Activated CD8-positive, alpha-beta memory T cell treated with anti-CD3 and anti-CD28 coated beads, Interleukin-2, amount 50 U/mL, for 4 hours (primary cell): ENCODE measurements around the gene MINAR2.

Source experiments
- DNase-seq: peaks from one replicate; pipeline ENCODE4 v3.0.0-alpha.2; 2020

MINAR2 gene, protein sequence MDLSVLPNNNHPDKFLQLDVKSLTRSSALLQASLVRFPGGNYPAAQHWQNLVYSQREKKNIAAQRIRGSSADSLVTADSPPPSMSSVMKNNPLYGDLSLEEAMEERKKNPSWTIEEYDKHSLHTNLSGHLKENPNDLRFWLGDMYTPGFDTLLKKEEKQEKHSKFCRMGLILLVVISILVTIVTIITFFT

GRCh38 chr5:129747572-129748407 is at the start of gene MINAR2:
MINAR2 (plus strand) TSS chr5:129748094; CDS start chr5:129748191, 97 bp downstream.
- DNase-seq = no peak

GRCh38 chr5:129698661-129699060 is 49.2 kb upstream of the MINAR2 start:
- DNase-seq = no peak

DNA sequence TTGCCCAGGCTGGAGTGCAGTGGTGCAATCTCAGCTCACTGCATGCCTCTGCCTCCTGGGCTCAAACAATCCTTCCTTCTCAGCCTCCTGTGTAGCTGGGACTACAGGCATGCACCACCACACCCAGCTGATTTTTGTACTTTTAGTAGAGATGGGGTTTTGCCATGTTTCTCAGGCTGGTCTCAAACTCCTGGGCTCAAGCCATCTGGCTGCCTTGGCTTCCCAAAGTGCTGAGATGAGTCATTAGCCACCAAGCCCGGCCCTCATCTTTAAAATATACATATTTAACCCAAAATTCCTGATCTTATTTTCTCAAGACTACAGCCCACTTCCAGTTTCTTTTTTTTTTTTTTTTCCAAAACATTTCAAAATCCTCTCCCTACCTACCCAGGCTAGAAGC is 31.7 kb upstream of the MINAR2 start:
- no peak for DNase-seq

GRCh38 chr5:129716651-129717050 is 31.2 kb upstream of the MINAR2 start:
- DNase-seq = no peak

- no peak for DNase-seq
Measured at GRCh38 chr5:129717751-129718310, 30.1 kb upstream of the MINAR2 start.

- DNase-seq = no peak
Measured at GRCh38 chr5:129718471-129719090, 29.3 kb upstream of the MINAR2 start.

DNA sequence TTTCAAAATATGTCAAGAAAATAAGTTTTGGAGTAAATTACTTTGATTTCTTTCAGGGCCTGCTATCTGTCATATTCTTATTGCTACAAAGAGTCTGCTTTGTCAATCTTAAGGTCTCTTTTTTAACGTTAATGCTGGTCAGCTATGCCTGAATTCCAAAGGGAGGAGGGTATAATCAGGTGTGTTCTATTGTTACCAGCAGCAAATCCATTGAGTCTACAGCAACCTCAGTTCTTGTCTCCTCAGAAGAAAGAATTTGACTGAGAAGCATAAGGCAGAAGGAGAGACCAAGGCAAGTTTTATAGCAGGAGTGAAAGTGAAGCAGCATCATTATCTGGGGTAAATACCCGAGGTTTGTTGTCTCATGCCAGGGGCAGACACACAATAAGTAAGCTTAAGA is 23.7 kb upstream of the MINAR2 start:
- DNase-seq = no peak

DNA sequence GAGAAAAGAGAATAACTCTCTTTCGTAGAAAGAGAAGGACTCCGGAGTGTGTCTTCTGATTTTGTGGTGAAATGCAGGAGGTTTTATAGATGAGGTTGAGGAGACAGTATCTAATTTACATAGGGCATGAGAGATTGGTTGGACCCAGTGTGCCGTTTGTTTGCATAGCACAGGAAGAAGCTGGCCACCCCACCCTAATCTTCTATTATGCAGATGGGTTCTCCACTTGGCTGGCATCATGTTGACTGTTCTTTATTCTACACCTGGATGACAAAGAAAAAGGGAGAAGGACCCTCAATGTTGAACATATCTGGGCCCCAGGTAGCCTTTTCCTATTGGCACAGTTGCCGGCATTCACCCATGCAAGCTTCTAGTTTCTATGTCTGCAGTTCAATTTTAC is 23.2 kb upstream of the MINAR2 start:
- no peak for DNase-seq

DNA sequence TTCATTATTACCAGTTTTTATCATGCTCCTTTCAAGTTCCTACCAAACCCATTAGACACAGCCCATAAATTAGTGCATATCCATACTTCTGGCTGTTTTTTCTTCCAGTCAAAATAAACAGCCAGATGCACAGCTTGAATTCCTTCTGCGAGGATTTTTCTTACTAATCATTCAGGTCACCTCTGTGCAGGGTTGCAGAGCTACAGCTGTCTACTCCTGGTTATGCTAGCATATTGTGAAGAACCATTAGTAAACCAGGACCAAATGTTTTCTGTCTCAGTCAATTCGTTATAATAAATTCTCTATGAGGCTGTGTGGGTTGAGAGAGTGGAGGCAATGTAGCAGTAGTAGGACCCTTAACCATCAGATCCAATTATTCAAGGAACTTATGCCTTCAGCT is 8.1 kb upstream of the MINAR2 start:
- DNase-seq = no peak

- no peak for DNase-seq
Measured at GRCh38 chr5:129743541-129744187, 4.2 kb upstream of the MINAR2 start.

DNA sequence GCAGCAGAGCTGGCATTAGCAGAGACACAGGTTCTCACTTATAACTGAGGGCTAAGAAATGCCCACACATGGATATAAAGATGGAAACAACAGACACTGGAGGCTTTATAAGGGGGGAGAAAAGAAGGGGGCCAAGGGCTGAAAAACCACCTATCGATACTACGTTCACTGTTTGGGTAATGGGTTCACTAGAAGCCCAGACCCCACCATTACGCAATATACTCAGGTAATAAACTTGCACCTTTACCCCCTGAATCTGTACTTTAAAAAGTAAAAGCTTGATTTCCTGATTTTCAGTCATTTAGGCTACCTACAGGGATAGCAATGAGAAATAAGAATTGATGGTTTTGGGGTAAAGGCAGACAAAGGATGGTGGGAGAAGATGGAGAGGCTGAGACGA is 1.9 kb upstream of the MINAR2 start:
- DNase-seq = no peak

- no peak for DNase-seq
Measured at GRCh38 chr5:129746876-129747275, 1.0 kb upstream of the MINAR2 start.

DNA sequence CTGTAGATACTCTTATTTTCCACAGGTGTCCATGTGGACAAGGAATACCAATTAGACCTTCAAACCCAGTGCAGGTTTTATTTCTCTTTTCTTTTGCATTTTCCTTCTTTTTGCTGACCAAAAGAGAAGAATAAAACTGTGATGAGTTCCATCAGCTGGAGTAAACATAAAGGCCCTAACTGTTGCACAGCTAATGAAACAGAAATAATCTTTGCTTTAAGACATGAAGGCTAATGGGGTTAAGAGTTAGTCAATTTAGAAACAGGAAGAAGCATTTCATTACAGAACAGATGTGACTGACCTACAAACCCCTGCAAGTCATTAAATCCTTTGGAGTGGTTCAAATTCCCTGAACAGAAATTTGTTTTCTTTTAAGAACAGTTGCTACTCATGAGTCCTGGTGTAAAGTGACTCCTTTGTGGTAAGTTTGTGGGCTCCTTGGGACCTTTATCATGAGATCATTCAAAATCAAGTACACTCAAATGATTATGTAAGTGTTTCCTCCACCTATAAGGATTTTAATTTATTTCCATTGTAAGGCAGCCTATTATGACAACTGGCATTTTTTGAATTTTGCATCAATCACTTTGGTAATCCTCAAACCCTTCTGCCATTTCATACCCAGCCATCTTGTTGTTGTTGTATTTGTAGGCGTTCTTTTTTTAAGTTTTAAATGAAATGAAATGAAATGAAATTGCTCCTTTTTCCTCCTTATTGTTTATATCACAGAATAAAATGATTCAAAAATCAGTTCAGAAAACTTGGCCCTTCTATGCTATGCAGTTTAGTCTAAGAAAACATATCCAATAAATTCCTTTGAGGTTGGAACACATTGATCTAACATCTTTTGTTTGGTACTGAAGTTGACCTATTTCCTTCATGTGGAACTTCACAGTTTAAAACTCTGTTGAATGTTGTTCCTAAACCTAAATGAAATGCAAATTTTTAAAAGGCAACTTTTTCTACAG is 1.3 kb downstream of the MINAR2 start:
- DNase-seq = no peak

DNA sequence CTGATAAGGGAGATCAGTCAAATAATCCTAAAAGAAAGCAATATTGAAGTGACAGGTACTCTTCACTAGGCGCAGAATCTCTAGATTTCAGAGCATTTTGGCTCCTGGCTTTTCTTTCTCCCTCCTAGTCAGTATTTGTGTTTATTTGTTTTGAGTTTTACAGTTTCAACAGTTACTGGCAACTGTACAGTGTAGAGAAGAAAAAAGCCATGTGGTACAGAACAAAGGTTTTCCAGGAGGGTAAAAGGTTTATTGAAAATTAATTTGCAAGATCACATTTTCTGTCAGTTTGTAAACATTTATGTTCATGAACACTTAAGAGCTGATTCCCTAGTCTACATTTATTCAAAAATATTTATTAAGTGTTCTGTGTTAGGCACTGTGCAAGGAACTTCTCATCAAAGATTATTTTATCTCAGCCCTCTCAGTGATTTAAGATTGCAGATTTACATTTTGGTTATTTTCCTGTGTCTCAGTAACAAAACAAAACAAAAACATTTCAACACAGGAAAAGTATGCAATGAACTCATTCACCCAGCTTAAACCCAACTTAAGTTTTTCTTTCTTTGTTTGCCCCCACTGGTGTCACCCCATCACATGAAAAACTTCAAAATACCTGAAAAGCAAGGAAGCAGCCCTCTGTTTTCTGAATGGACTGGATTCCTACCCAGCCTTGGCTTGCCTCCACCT is 12.9 kb downstream of the MINAR2 start:
- DNase-seq = no peak

DNA sequence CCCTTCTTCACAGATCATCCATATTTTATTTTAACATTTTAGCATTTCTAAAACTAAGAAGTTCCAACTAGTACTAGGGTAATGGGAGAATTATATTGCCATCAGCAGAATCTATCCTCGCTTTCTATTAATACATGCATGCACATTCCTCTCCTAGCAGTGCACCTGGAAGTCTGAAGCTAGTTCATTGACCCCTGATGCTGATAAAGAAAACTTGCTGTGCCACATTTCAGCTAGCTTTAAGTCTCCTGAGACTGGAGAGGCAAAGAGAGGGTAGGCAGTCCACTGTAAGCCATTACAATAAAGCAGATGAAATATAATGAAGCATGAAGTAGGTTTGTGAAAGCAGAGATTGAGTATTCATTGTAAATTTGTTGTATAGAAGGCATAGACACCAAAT is 15.8 kb downstream of the MINAR2 start:
- DNase-seq = no peak

- DNase-seq = no peak
Measured at GRCh38 chr5:129766798-129767197, 18.9 kb downstream of the MINAR2 start.

DNA sequence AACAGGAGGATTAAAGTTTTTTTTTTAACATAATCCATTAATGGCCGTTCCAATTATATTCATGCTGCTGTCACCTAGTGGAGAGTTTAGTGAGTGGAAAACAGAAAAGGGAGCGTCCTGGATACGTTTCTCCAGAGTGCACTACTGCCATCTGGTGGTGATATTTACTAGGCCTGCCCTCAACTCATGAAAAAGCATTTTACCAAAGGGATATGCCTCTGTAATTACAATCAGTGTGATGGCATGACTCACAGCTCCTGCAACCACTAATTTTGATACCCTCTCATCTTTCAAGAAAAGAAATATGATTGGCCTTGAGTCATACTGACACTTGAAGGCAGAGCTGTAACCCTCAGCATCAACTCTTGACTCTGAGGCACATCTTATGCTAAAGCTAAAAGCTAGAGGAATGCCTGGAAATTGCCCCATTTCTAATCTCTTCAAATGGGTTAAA is 20.1 kb downstream of the MINAR2 start:
- peak; percentile 40 for DNase-seq

DNA sequence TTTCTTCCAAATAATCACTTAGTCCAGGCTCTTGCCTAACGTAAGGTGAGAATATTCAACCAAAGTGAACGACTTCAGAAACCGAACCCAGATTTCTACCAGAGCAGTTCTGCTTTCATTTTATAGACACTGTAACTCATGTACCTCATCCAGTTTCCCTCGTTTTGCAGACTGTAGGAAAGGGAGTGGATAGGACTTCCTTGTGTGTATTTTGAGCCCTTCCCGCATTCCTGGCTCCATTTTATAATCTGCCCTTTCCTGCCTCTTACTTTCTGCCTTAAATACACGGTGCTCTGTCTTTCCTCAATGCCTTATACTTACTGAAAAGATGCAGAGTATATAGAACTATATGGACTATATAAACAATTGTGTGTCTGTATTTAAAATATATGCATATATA is 20.8 kb downstream of the MINAR2 start:
- DNase-seq = no peak

DNA sequence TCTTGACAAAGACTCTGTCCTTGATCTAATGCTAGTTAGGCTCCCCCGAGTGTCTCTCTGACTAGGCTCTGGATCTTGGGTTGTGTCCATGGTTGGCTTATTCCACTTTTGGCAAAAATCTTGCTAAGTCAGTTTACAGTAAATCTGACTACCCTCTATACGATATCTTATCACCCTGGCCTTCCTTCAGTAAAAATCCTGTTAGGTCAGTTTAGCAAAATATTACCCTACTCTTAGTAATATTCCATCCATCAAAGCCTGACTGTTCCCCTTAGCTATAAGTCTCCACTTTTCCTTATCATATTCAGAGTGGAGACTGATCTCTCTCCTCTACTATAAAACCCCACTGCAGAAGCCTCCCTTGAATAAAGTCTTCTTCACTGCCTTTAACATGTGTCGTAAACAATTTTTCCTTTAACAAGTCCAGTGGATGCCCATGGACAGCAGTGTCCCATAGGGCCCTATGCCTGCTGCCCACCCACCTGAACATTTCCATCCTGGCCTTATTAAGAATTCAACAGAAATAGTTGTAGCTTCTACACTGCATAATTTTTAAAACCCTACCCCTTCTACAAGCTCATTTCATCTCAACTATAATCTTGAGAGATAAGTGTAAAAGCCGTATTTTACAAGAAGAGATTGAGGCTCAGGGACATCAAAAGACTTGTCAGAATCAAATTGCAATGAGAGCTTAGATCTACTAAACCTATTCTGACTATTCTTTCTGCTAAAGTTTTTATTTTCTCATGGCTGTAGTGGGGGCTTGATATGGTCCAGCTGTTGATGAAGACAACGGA is 22.3 kb downstream of the MINAR2 start:
- DNase-seq = no peak

DNA sequence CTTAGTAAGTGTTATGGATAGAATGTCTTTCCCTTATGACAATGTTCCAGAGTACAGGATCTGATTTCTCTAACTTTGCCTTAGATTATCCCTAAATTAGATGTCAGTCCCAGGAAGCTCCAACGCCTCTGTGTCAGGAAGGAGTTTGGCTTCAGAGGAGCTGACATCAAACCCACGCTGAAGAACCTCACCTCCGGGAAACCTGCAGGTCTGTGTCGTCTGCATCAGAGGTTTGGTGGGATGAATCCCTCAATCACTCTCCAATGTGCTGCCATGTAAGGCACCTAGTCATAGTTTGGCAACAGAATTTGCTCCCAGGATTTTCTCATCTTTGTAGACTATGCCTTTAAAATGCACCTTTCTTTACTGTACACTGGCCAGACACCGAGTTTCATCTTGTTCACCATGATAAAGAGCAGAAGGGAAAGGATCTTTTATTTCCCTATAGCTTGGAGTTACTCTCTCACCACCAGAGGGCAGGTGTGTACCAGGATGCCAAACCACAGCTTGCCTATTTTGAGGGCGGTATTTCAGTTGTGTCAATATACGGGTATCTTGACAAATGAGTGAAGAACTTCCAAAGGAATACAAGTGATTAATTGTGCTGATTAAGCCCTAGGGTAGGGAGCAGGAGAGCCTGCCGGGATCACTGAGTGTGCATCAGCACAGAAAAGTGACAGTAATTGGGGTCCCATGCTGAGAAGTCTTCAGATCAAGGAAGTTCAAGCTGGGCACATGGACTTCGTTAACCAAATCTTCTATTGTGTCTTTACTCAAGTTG is 23.4 kb downstream of the MINAR2 start:
- peak; percentile 21 for DNase-seq
